Measurements from ENCODE around the gene ITGA5.

ITGA5 gene

GRCh38 chr12:54442961-54443360, 23.9 kb upstream of the ITGA5 start:
- Histone ChIP-seq H3K4me2 (ENCODE audit: insufficient read depth, low read length, poor library complexity, severe bottlenecking) (no peak overlapping the region), H2BK15ac (ENCODE audit: low read length) (no peak overlapping the region), H3K79me1 (ENCODE audit: low read depth, low read length) (no peaks in the 10 kb centered on the region), H3K4ac (ENCODE audit: low read length) (no peak overlapping the region), H3K9me3 (replicated peaks in 1 of 2; ENCODE audit: control insufficient read depth in 2 of 2, insufficient read depth in 1 of 2, low read depth in 1 of 2, low read length in 2 of 2) (no peaks in the 10 kb centered on the region), H3K14ac (ENCODE audit: low read length) (no peak overlapping the region), H2BK12ac (ENCODE audit: low read length) (no peak overlapping the region), H2BK5ac (ENCODE audit: low read length) (no peak overlapping the region), H3K9ac (ENCODE audit: low read depth, low read length, poor library complexity) (no peak overlapping the region), H3K27ac (replicated peaks; ENCODE audit: low read length) (no peak overlapping the region), H3K27me3 (ENCODE audit: control insufficient read depth in 3 of 3, insufficient read depth in 3 of 3, low read depth in 1 of 3, low read length in 3 of 3) (peaks cover 0 to 19% (median 0%) of the 10 kb centered on the region in 3 experiments), H2AFZ (ENCODE audit: low read length) (no peak overlapping the region), H3K4me3 (ENCODE audit: low read length in 2 of 2) (no peak overlapping the region), H3K36me3 (replicated peaks in 1 of 2; ENCODE audit: control insufficient read depth in 2 of 2, insufficient read depth in 2 of 2, low read length in 2 of 2) (no peaks in the 10 kb centered on the region), H2AK5ac (ENCODE audit: low read depth, low read length) (no peak overlapping the region), H3K23ac (ENCODE audit: low read depth, low read length, poor library complexity) (no peak overlapping the region), H2BK120ac (ENCODE audit: low read depth, low read length) (no peak overlapping the region), H4K91ac (ENCODE audit: low read depth, low read length, poor library complexity) (no peak overlapping the region), H3K18ac (ENCODE audit: low read length) (no peak overlapping the region), H4K8ac (ENCODE audit: low read depth, low read length) (no peak overlapping the region), H3K4me1 (ENCODE audit: control insufficient read depth in 2 of 2, insufficient read depth in 1 of 2, low read depth in 1 of 2, low read length in 2 of 2) (no peaks in the 10 kb centered on the region)
- no CpG with 5 or more reads among the region's 1 CpG for WGBS, 2 donors (ENCODE audit: extremely low coverage in 2 of 2, insufficient read length in 2 of 2, insufficient replicate concordance in 1 of 2)
- no peak for DNase-seq (ENCODE audit: low spot score)

- Histone ChIP-seq H3K79me1 (ENCODE audit: low read depth, low read length) (no peaks in the 10 kb centered on the region), H3K4ac (ENCODE audit: low read length) (no peak overlapping the region), H2BK12ac (ENCODE audit: low read length) (no peak overlapping the region), H4K8ac (ENCODE audit: low read depth, low read length) (no peak overlapping the region), H3K4me2 (ENCODE audit: insufficient read depth, low read length, poor library complexity, severe bottlenecking) (no peak overlapping the region), H3K14ac (ENCODE audit: low read length) (no peak overlapping the region), H2BK120ac (ENCODE audit: low read depth, low read length) (no peak overlapping the region), H3K4me1 (ENCODE audit: control insufficient read depth in 2 of 2, insufficient read depth in 1 of 2, low read depth in 1 of 2, low read length in 2 of 2) (no peaks in the 10 kb centered on the region), H3K23ac (ENCODE audit: low read depth, low read length, poor library complexity) (no peak overlapping the region), H3K36me3 (replicated peaks in 1 of 2; ENCODE audit: control insufficient read depth in 2 of 2, insufficient read depth in 2 of 2, low read length in 2 of 2) (no peaks in the 10 kb centered on the region), H2BK15ac (ENCODE audit: low read length) (no peak overlapping the region), H3K27ac (replicated peaks; ENCODE audit: low read length) (no peak overlapping the region), H3K9ac (ENCODE audit: low read depth, low read length, poor library complexity) (no peak overlapping the region), H2AK5ac (ENCODE audit: low read depth, low read length) (no peak overlapping the region), H2BK5ac (ENCODE audit: low read length) (no peak overlapping the region), H3K18ac (ENCODE audit: low read length) (no peak overlapping the region), H3K4me3 (ENCODE audit: low read length in 2 of 2) (no peak overlapping the region), H3K9me3 (replicated peaks in 1 of 2; ENCODE audit: control insufficient read depth in 2 of 2, insufficient read depth in 1 of 2, low read depth in 1 of 2, low read length in 2 of 2) (no peaks in the 10 kb centered on the region), H3K27me3 (ENCODE audit: control insufficient read depth in 3 of 3, insufficient read depth in 3 of 3, low read depth in 1 of 3, low read length in 3 of 3) (peaks cover 0 to 19% (median 0%) of the 10 kb centered on the region in 3 experiments), H4K91ac (ENCODE audit: low read depth, low read length, poor library complexity) (no peak overlapping the region), H2AFZ (ENCODE audit: low read length) (no peak overlapping the region)
- WGBS, 2 donors (ENCODE audit: extremely low coverage in 2 of 2, insufficient read length in 2 of 2, insufficient replicate concordance in 1 of 2) = no CpG with 5 or more reads among the region's 2 CpGs
- DNase-seq (ENCODE audit: low spot score) = no peak
Observed at GRCh38 chr12:54442099-54442498, 23.0 kb upstream of the ITGA5 start.

- no peak overlapping the region for H3K23ac ChIP-seq (ENCODE audit: low read depth, low read length, poor library complexity)
- no peak for DNase-seq (ENCODE audit: low spot score)
- H3K18ac ChIP-seq (ENCODE audit: low read length) = no peak overlapping the region
- no peak overlapping the region for H3K4ac ChIP-seq (ENCODE audit: low read length)
- H3K4me1 ChIP-seq (ENCODE audit: control insufficient read depth in 2 of 2, insufficient read depth in 1 of 2, low read depth in 1 of 2, low read length in 2 of 2) = no peaks in the 10 kb centered on the region
- no peak overlapping the region for H3K14ac ChIP-seq (ENCODE audit: low read length)
- no peaks in the 10 kb centered on the region for H3K9me3 ChIP-seq (replicated peaks in 1 of 2; ENCODE audit: control insufficient read depth in 2 of 2, insufficient read depth in 1 of 2, low read depth in 1 of 2, low read length in 2 of 2)
- H3K4me2 ChIP-seq (ENCODE audit: insufficient read depth, low read length, poor library complexity, severe bottlenecking) = no peak overlapping the region
- no peak overlapping the region for H4K91ac ChIP-seq (ENCODE audit: low read depth, low read length, poor library complexity)
- peak overlapping the region; percentile 58 for H2AFZ ChIP-seq (ENCODE audit: low read length)
- no CpG with 5 or more reads among the region's 10 CpGs for WGBS, 2 donors (ENCODE audit: extremely low coverage in 2 of 2, insufficient read length in 2 of 2, insufficient replicate concordance in 1 of 2)
- no peak overlapping the region for H4K8ac ChIP-seq (ENCODE audit: low read depth, low read length)
- H3K9ac ChIP-seq (ENCODE audit: low read depth, low read length, poor library complexity) = no peak overlapping the region
- H3K36me3 ChIP-seq (replicated peaks in 1 of 2; ENCODE audit: control insufficient read depth in 2 of 2, insufficient read depth in 2 of 2, low read length in 2 of 2) = no peaks in the 10 kb centered on the region
- H2BK120ac ChIP-seq (ENCODE audit: low read depth, low read length) = no peak overlapping the region
- H2BK12ac ChIP-seq (ENCODE audit: low read length) = no peak overlapping the region
- H2BK15ac ChIP-seq (ENCODE audit: low read length) = no peak overlapping the region
- no peak overlapping the region for H2BK5ac ChIP-seq (ENCODE audit: low read length)
- H3K27me3 ChIP-seq (ENCODE audit: control insufficient read depth in 3 of 3, insufficient read depth in 3 of 3, low read depth in 1 of 3, low read length in 3 of 3) = peaks cover 0 to 19% (median 0%) of the 10 kb centered on the region in 3 experiments
- H2AK5ac ChIP-seq (ENCODE audit: low read depth, low read length) = no peak overlapping the region
- no peak overlapping the region for H3K4me3 ChIP-seq (ENCODE audit: low read length in 2 of 2)
- no peak overlapping the region for H3K27ac ChIP-seq (replicated peaks; ENCODE audit: low read length)
- no peaks in the 10 kb centered on the region for H3K79me1 ChIP-seq (ENCODE audit: low read depth, low read length)
Observed at GRCh38 chr12:54439521-54440255, 20.6 kb upstream of the ITGA5 start.

- Histone ChIP-seq H2AFZ (ENCODE audit: low read length) (no peak overlapping the region), H3K9ac (ENCODE audit: low read depth, low read length, poor library complexity) (no peak overlapping the region), H3K9me3 (replicated peaks in 1 of 2; ENCODE audit: control insufficient read depth in 2 of 2, insufficient read depth in 1 of 2, low read depth in 1 of 2, low read length in 2 of 2) (no peaks in the 10 kb centered on the region), H2BK15ac (ENCODE audit: low read length) (no peak overlapping the region), H3K79me1 (ENCODE audit: low read depth, low read length) (no peaks in the 10 kb centered on the region), H2BK12ac (ENCODE audit: low read length) (no peak overlapping the region), H4K91ac (ENCODE audit: low read depth, low read length, poor library complexity) (no peak overlapping the region), H3K36me3 (replicated peaks in 1 of 2; ENCODE audit: control insufficient read depth in 2 of 2, insufficient read depth in 2 of 2, low read length in 2 of 2) (no peaks in the 10 kb centered on the region), H2AK5ac (ENCODE audit: low read depth, low read length) (no peak overlapping the region), H3K4me1 (ENCODE audit: control insufficient read depth in 2 of 2, insufficient read depth in 1 of 2, low read depth in 1 of 2, low read length in 2 of 2) (no peaks in the 10 kb centered on the region), H3K23ac (ENCODE audit: low read depth, low read length, poor library complexity) (no peak overlapping the region), H2BK5ac (ENCODE audit: low read length) (no peak overlapping the region), H3K27ac (replicated peaks; ENCODE audit: low read length) (no peak overlapping the region), H3K4me3 (ENCODE audit: low read length in 2 of 2) (no peak overlapping the region), H4K8ac (ENCODE audit: low read depth, low read length) (no peak overlapping the region), H3K18ac (ENCODE audit: low read length) (no peak overlapping the region), H3K27me3 (ENCODE audit: control insufficient read depth in 3 of 3, insufficient read depth in 3 of 3, low read depth in 1 of 3, low read length in 3 of 3) (peaks cover 0 to 19% (median 0%) of the 10 kb centered on the region in 3 experiments), H3K4ac (ENCODE audit: low read length) (no peak overlapping the region), H3K4me2 (ENCODE audit: insufficient read depth, low read length, poor library complexity, severe bottlenecking) (no peak overlapping the region), H2BK120ac (ENCODE audit: low read depth, low read length) (no peak overlapping the region), H3K14ac (ENCODE audit: low read length) (no peak overlapping the region)
- no CpG with 5 or more reads among the region's 1 CpG for WGBS, 2 donors (ENCODE audit: extremely low coverage in 2 of 2, insufficient read length in 2 of 2, insufficient replicate concordance in 1 of 2)
- DNase-seq (ENCODE audit: low spot score) = no peak
Observed at GRCh38 chr12:54439096-54439495, 20.0 kb upstream of the ITGA5 start.

Measured in neuronal stem cell (in vitro differentiated cells).